Embryonic facial prominence (tissue), 1 donor: ENCODE measurements around the gene TFPI.
A peak's percentile ranks its signal among the peaks of the same experiment; 100 is the strongest.

Source experiments
- DNase-seq: peaks from one replicate; pipeline ENCODE4 v3.0.0-alpha.2; 2016; ENCODE audit errors: extremely low spot score

The TFPI gene

GRCh38 chr2:187504312-187504921 lies 49.8 kb downstream of the TFPI start:
- no peak for DNase-seq

GRCh38 chr2:187503700-187504099 lies 50.5 kb downstream of the TFPI start:
- no peak for DNase-seq

DNA sequence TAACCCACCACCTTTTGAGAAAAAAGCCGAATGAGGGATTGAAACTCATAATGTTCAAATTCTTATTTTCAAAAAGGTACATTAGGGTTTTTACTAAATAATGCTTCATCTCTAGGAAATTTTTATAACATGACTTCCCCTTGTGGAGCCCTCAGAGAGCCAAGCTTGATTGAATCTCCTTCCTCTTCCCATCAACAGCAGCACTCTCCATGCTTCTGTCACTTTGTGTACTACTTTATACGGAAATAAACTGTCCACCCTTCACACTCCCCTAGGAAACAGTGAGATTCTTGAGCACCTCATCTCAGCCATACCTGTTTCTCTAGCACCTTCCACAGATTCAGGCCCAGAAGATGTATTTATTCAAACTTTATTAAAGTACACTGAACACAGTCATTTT lies 51.8 kb downstream of the TFPI start:
- no peak for DNase-seq

DNA sequence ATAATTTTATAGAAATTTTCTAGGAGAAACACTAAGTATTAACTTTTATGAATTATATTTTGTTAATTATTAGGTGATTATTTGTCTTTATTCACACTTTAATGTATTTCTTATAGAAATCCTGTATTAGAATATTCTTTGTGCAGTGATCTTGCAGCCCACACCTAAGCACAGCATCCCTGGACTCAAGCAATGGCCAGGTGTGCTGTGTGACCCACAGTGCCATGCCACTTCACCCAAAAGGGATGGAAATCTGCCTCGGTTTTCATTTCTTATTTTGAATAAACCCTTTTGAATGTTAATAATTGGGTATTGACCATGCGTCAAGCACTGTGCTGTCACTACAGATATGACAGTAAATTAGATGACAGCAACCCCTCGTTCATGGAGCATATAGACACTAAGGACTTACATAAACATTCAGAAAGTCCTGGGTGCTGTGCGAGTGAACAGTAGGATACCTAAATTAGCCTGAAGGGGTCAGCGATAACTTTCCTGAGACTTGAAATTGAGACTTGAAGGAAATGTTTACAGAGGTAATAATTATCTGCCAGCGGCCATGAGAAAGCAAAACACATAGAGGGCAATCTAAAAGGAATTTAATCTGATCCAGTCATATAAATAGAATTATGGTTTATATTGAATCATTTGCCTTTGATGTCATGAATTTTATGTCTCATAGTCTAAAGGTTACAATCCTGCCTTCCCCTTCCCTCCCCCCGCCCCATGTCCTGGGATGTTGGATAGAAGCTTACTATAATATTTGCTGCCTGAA lies 53.5 kb downstream of the TFPI start:
- DNase-seq: no peak

- peak; percentile 68 for DNase-seq
These were observed 54.2 kb downstream of the TFPI start for GRCh38 chr2:187499941-187500532.

DNA sequence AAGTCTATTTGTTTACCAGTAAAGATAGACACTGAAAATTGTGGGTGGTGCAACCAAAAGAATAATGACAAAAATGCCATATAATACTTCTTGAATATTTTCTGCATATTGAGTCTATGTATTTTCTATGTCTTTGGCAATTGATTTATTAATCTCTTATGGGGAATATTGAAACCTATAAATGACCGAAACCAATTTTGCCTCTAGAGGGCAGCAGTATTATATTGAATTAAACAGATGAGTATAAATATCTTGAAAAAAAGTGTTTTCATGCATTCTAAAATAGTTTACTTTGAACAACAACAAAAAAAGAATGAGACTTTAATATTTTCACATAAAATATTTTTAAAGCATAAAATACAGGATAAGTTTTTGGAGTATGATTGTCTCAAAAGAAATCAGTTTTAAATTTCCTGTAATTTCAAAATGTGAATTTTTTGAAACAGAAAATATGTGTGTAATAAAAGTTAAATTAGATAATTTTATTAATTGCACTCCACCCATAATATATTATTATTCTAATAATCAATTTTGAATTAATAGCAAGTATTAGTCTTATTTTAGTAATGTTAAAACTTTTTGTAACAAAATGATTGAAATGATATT lies 56.3 kb downstream of the TFPI start:
- no peak for DNase-seq

DNA sequence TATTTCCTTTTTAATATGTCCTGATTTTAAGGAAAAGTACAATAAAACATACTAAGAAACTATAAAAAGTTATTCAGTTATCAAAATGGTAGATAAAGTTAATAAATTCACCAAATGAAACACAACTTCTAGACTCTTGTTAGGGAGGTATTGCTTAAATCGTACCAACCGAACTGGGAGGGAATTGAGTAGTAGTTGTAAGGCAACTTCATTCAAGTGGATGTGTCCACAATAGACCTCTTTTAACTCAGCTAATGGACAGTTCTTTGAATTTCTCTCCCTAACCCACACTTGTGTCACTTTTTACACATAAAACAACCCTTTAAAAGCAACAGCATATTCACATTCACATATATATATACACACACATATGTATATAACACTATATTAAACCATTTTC lies 57.1 kb downstream of the TFPI start:
- no peak for DNase-seq

DNA sequence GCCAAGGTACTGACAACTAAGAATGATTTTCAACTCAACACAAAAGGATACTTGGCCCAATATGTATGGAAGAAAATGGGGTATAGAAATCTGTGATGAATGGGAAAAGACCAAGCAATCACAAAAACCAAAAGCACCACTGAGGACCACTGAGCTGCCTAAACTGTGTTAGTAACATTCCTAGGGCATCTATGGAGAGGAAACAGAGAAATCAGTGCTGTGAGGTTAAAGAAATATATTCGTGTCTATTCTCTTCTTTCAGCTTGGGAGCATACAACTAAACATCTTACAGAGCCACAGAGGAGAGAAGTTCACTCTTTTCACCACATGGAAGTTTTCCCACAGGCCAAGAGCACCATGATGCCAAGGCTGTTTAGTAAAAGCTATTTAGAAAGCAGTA lies 58.9 kb downstream of the TFPI start:
- no peak for DNase-seq

GRCh38 chr2:187493877-187494568 lies 60.2 kb downstream of the TFPI start:
- DNase-seq: no peak

GRCh38 chr2:187493180-187493579 lies 61.1 kb downstream of the TFPI start:
- no peak for DNase-seq

DNA sequence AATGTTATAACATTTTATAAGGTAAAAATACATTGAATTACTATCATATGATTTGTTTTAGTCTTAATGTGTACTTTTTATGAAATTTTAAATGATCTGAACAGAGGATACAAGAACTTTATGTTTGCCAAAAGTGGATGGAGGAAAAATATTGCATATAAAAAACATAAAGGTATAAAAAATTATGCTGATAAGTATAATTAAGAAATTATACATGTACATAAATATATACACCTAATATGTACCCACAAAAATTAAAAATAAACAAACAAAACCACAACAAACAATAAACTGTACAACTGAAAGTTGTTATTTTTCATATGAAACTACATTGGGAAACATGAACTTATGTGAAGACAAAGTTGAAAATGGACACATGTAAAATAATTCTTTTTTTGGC lies 68.0 kb downstream of the TFPI start:
- no peak for DNase-seq

- no peak for DNase-seq
These were observed 68.7 kb downstream of the TFPI start for GRCh38 chr2:187485523-187485922.

DNA sequence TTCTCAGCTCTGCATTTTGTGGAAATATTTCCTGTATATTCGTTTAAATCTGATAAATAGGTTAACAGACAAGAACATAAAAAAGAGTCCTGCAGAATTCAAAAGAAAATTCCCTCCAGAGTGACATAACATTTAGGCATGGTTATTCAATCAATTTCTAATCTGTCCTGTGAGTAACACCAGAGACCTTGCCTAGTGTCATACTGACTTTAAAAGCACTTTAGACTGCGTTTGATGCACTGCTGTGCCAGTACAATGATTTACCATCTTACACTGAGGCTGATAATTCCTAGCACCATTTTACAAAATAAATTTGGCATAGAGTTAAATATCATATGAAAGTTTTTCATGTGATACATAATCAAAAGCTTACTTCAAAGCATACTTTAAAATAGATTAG lies 70.7 kb downstream of the TFPI start:
- DNase-seq: no peak

DNA sequence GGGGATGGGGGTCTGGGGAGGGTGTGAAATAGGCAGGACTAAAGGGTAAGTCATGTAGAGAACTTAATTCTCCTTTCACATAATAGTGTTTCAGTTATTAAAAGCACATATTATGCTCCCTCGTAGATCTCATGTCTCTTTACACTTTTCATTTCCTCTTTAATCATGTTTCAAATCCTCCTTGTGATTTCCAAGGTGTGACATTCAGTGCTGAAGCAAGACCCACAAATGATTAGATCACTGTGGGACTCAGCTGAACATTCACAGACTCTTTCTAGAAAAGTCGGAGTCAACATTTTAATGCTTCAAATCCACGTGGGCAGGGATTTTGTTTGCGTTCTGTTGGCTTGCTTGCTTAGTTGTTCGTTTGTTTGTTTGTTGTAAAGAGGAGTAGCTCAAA lies 71.4 kb downstream of the TFPI start:
- DNase-seq: no peak

- DNase-seq: no peak
These were observed 72.7 kb downstream of the TFPI start for GRCh38 chr2:187481543-187481942.

GRCh38 chr2:187478719-187479118 lies 75.5 kb downstream of the TFPI start:
- DNase-seq: no peak

- DNase-seq: no peak
These were observed 77.2 kb downstream of the TFPI start for GRCh38 chr2:187477051-187477450.

DNA sequence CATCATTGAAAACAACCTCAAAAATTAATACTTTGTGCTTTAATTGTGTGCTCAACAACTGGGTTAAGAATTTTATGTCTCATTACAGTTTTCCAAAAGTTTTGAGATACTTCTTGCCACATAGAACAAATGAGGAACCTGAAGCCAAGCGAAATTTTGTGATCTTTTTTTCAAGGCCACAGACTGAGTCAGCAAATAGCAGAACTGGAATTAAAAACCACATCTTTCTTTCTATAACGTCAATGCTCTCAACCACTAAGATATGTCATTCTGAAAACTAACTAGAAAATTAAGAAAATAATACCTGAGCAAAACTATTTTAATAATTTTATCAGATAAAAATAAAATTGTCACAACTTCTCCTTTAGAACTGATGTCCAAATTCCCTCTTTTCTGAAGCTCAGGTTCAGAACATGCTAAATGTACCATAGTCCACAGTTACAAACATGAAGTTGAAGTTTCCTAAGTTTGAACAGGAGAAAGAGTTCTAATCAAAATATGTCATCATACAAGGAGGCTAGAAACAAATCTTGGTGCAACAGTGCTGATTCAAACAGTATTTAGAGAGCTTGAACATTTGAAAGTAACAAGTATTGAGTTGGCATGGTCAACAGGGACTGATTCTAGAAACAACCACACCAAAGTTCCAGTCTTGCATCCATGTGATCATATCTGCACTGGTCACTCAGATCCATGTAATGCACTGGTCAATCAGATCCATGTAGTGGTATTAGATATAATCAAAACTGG lies 78.6 kb downstream of the TFPI start:
- no peak for DNase-seq

DNA sequence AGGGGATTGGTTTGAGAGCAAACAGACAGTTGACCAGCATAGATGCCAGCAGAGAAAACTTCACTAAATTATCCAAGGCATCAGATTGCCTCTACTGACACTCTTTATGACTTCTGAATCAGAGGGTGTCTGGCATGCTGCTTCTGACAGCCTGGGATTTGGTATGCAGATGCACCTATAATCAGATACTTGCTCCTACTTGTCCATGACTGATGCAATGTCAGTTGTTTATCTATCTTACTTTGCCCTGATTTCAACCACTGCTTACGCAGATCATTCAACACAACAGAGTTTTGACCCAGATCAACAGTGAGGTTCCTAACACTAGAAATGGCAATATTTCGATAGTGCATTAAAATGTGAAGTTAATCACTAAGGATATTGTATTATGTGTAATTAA lies 83.5 kb downstream of the TFPI start:
- DNase-seq: no peak

DNA sequence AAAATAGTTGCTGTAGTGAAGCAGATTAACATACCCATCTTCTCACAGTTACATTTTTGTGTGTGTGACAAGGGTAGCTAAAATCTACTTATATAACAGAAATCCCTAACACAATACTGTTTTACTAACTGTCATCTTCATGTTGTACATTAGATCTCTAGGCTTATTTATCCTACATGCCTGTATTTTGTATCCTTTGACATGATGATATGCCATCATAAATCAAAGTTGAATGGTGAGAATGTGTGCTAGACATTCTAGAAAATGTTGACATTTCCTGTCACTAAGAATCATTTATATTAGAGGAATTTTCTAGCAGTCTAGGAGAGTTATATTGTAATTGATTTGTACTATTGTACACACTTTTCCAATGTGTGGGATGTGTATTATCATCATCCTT lies 84.7 kb downstream of the TFPI start:
- DNase-seq: no peak

GRCh38 chr2:187468262-187468661 lies 86.0 kb downstream of the TFPI start:
- DNase-seq: no peak
